Activated CD8-positive, alpha-beta memory T cell treated with anti-CD3 and anti-CD28 coated beads, Interleukin-2, amount 10 ng/mL, durations not matched to agents 7 days and 5 days (primary cell): ENCODE data around the gene MAN2C1. TPM values are rescaled to one million over a fixed set of nuclear protein-coding genes. Genes with fewer than 3 reads are reported as not detected.

Experiments used
- microRNA-seq: library from miRNA; unstranded; fragments of <30 nt; microRNA quantifications from one replicate; pipeline ENCODE4 v1.2.0, GENCODE V29; 2022
- total RNA-seq, 2 experiments: library from RNA; stranded (reverse); gene quantifications; one replicate each; pipeline ENCODE4 v1.2.3, GENCODE V29; 2021

The MAN2C1 gene
- total RNA-seq, 2 experiments from 2014 or later: 143 to 170 TPM

Small RNA genes within 50 kb of the gene (microRNA-seq; reads per million reads assigned to microRNA genes)
- not detected for gene MIR631

Other genes starting within 250 kb of the MAN2C1 start
- 10 to 100 TPM; 62.8 to 63.0 TPM for gene C15orf39, start 166.7 kb downstream of the MAN2C1 start, total RNA-seq
- not detected for gene GOLGA6C, start 110.3 kb downstream of the MAN2C1 start, total RNA-seq
- gene GOLGA6D, start 85.8 kb downstream of the MAN2C1 start, total RNA-seq: under 1 TPM in 1 of 2 experiments, not detected in 1; 0.12 TPM
- gene COMMD4, start 32.5 kb downstream of the MAN2C1 start, total RNA-seq: 10 to 100 TPM; 76.6 to 80.7 TPM
- 1 to 10 TPM; 1.0 to 1.9 TPM for gene NEIL1, start 21.6 kb downstream of the MAN2C1 start, total RNA-seq
- gene SIN3A, start 83.1 kb upstream of the MAN2C1 start, total RNA-seq: 100 to 1,000 TPM; 100 to 111 TPM
- 10 to 100 TPM; 34.0 to 41.9 TPM for gene PTPN9, start 210.7 kb upstream of the MAN2C1 start, total RNA-seq